Esophagus mucosa (tissue), 1 donor: ENCODE data around the gene TCF15. TPM values are rescaled to one million over a fixed set of nuclear protein-coding genes. Genes with fewer than 3 reads are reported as not detected.
A peak's percentile ranks its signal among the peaks of the same experiment; 100 is the strongest.
"Not testable (repeated sequence)": the region's sequence is repeated elsewhere in the genome, so short reads cannot be mapped to it uniquely, and the experiment has no call there.

ENCODE experiments used
- ATAC-seq: fragments of 200-7000 bp; cut with Tn5 transposase; one replicate; pipeline ENCODE4 v1.9.1; 2020
- total RNA-seq: library from RNA; stranded (reverse); gene quantifications from one replicate; pipeline ENCODE4 v1.2.4, GENCODE V29; 2023
- donor health status: DM: yes; HTN: yes; CAD: no.

Gene TCF15
- total RNA-seq, 1 donor from 2014 or later: not detected

DNA sequence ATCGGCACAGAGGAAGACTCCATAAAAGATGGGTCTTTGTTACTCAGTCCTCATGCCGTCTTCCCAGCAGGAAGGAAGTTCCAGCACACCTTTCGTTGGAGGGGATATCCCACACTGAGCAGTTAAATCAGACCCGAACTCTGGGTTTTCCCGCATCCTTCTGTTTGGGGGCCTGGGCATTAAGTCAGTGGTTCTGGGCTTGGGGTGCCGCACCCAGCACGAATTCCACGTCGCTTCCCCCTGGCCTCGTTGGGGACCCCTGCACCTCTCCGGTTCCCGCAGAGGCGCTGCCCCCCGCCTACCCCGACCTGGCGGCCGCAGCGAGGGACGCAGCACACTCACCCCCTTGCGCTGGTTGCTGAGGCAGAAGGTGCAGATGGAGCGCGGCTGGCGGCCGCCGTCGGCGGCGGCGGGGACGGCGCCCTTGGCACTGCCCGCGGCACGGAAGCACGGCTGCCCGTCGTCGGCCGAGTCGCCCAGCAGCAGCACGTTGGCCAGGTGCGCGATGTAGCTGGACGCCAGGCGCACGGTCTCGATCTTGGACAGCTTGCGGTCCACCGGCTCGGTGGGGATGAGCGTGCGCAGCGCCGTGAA lies 641 bp downstream of the TCF15 start:
- ATAC-seq: no peak

DNA sequence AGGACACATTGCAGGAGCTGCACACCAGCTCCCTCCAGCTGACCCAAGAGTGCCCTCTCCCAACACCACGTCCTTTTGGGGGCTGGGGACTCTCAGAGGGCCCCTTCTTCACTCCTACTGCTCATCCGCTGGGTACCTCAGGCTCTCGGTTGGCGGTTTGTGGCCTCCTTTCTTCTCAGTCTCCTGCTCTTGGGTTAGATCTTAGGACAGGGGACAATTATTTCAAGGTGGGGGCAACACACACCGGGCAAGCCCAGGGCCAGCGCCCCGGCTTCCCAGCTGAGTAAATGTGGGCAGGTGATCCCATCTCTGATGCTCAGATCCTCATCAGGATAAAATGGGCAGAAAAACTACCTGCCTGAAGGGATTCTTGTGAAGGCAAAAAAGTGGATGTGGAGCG lies 1.1 kb downstream of the TCF15 start:
- no peak for ATAC-seq

DNA sequence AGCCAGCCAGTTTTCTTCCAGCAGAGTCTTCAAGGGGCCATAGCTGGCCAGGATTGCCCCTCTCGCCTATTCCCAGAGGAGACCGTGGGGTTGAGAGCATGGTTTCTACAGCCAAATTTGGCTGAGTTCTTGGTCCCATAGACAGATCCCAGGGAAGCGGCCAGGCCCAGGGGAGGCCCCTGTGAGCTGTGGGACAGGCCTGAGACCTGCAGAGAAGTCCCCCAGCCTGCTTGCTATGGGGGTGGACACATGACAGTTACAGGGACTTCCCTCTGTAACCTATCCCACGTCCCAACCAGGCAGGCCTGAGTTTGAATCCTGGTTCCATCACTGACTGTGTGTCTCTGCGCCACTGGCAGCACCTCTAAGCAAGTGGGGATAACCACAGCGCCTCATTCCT lies 2.6 kb downstream of the TCF15 start:
- ATAC-seq: no peak

DNA sequence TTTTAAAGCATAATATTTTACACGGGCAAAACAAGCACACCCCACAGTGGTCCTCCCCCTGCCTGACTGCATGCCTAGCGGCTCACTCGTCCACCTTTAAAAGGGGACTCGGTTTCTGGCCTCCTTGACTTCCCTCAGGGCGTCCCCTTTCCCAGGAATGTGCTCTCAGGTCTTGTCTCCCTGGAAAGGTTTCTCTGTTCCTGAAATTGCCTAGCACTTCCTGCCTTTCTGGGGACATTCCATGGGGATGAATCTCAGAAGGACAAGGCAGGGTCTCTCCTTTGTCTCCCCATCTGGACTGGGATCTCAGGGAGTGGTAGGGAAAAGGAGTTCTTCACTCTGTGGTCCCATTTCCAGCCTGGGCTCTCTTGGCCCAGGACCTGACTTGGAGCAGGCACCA lies 4.9 kb downstream of the TCF15 start:
- ATAC-seq: no peak

DNA sequence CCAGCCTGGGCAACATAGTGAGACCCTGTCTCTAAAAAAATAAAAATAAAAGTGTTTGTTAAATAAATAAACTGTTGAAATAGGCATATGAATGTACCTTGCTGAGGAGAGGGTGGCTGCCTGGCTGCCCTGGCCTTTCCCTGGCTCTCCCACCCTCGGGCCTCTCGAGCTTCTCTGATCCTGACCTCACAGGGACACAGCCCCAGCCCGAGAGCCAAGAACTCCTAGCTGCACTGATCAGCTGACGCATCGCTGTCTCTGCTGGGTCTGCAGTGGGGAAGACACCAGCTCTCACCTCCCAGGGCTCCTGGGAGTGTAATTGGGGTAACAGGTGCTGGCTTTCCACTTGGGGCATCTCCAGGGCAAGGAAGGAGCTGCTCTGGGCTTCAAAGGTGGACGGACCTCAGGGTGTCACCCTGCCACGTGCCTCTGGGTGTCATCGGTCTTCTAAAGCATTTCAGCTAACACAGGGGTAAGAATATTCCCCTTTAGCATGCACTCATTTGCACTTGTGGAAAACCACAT lies 6.9 kb downstream of the TCF15 start:
- no peak for ATAC-seq

DNA sequence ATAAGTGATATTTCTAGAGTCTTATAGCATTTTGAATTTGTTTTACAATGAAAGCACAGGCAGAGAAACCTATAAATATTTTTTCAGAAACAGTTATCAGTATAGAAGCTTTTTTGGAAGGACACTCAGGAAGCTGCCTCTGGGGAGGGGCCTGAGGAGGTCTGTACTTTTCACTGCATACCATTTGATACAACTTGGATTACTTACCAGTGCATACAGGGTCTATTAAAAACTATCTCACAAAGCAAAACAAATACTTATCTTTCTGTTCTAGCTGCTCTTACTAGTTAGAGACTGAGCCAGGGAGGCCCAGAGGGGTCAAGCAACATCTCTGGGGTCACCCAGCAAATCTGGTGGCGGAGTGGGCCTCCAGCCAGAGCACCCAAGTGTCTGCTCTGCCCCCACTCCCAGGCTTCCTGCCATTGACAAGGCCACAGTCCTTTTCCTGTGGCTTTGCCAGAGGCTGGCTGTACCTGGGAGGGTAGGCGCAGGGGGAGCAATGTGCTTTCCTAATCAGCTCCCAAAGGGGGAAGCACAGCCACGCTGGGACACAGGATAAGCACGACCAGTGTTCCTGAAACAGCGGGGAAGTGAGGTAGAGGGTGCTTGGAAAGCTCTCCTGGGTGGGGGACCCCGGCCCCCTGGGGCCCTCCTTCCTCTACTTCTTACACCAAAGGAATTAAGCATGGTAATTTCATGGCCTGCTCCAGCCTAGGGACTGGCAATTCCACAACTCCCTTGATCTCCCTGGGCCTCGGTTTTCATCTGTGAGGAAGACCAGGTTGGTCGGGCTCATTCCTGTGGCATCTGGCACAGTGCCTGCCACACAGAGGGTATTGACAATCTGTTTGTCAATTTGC lies 7.8 kb downstream of the TCF15 start:
- no peak for ATAC-seq

DNA sequence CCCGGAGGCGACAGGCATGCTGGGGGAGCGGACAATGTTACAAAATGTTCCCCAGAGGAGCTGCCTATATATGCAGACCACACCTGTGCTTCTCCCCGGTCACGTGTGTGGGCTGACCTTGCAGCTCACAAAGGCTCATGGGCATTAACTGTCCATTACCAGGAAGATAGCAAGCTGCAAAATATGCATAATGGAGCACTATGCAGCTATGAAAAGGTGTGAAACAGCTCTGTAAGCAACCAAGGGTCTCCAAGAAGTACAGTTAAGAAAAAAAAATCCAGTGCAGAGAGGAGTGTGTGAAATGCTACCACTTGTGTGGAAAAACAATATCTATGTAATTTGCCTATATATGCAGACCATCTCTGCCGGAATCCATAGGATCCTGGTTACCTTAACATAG lies 9.4 kb downstream of the TCF15 start:
- ATAC-seq: no peak

DNA sequence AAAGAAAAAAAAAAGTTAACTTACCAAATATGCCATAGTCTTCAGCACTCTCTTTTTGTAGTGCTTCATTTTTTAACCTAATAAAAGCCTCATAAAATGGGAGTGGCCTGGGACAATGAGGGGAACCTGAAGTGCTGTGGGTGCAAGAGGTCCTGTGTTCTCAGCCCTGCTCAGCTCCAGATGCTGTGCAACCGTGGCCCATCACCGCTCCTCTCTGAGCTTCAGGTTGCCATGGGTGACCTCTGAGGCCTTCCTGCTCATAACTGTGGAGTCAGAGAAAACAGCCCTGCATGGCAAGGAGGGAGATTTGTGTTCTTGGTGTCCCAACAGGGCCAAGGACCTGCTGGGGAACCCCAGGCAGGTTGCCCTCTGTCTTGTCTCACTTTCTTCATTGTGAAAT lies 10.0 kb downstream of the TCF15 start:
- no peak for ATAC-seq

DNA sequence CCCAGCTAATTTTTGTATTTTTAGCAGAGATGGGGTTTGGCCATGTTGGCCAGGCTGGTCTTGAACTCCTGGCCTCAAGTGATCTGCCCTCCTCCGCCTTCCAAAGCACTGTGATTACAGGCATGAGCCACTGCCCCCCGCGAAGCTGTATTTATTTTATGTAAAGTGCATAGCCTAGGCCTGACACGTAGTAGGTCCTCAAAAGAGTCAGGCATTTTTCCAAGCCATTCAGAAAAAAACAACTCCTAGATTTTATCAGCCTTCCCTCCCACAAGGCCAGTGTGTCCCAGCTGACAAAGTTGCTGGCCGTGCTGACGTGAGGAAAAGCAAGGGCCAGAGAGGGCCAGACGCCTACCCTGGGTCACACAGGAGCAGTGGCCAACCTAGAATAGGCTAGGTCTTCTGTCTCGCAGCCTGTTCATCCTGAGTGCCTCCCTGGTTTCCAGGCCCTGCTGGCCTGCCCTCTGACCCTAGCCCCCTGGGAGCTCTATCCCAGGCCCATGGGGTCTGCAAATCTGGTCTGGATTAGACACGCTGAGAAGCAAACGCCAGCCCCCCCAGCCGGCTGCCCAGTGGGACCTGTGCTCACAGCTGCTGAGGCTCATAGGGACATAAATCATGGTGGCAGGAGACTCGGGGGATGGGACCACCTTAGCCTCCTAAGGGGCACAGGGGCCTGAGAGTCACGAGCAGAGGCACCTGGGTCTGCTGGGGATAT lies 11.8 kb downstream of the TCF15 start:
- no peak for ATAC-seq

DNA sequence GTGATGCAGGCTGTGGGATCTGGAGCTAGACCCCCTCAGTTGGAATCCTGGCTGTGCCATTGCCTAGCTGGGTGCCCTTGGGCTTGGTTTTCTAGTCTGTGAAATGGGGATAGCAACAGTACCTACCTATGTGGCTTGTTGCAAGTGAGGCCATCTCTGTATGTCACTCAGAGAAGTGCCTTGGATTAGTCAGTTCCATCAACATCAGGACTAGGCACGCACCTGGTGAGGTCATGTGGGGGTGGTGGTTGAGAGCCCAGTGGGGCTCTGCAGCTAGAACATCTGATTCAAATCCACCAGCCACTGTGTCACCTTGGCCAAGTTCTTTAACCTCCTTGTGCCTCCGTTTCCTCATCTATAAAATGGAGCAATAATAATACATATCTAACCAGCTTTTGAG lies 12.5 kb downstream of the TCF15 start:
- ATAC-seq: no peak

DNA sequence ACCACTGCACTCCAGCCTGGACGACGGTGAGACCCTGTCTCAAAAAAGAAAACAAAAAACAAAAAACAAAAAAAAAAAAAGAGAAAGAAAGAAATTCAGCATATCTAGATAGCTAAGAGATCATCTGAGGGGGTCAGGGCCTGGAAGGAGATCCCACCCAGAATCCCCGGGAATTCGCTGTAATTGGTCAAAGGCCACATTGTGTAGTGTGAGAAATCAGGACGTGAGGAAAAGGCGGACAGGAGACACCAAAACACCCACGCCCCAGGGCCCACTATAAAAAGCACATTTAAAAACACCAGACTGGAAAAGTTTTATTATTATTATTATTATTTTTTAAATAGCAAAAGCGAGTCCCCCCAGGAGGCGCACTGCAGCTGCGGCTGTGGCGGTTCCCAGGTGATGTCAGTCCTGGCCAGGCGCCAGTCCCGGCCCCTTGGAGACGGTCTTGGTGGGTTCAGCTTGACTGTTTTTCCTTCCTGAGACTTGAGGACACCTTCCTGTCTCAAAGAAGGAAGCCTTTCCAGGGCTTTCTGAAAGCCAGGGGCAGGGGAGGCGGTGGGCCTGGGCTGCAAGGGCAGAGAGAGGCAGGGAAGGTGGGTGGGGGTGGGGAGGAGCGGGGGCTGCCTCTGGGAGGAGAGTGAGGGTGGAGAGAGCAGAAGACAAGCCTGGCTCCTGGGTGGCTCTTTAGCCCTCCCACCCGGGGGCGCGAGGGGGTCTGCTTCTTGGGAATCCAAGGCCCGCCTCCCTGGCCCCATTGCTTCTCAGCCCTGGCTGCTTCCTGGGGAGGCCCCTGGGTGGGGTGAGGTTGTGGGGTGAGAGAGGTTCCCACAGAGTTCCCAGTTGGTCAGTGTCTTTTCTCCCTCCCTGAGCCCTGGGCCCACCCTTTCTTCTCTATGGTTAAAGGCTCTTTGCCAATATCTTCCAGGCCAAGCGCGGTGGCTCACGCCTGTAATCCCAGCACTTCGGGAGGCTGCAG lies 14.5 kb downstream of the TCF15 start:
- ATAC-seq: no peak

DNA sequence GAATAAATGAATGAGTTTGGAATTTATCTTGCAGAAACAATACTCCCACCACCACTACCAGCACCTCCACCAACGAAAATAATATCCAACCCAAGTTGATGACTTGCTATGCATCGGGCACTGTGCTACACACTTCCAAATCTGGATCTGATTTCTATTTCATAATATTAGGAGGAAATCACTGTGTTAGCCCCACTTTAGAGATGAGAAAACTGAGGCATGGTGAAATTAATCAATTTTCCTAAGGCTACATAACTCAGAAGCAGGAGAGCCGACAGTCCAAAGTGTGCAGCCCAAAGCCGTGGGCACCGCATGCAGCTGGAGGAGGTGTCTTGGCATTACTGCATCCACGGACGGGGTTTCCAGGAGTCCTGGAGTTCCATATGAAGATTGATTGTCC lies 17.6 kb downstream of the TCF15 start:
- ATAC-seq: no peak

DNA sequence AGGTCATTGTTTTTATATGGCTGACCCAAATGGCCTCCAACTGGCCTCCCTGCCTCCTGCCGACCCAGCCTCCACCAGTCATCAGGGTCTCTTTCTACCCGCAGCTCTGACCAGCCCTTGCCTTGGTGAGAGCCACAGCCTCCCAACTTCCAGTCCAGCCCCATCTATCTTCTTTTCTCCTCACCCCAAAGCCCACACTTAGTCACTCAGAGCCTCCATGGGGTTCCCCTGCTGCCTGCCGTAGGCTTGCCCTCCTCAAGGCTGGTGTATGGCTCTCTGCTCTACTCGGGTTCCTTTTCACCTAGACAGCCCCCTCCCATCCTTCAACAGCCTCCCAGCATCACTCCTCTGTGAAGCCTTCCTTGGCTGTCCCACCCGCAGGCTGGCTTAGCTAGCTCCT lies 18.2 kb downstream of the TCF15 start:
- ATAC-seq: no peak

DNA sequence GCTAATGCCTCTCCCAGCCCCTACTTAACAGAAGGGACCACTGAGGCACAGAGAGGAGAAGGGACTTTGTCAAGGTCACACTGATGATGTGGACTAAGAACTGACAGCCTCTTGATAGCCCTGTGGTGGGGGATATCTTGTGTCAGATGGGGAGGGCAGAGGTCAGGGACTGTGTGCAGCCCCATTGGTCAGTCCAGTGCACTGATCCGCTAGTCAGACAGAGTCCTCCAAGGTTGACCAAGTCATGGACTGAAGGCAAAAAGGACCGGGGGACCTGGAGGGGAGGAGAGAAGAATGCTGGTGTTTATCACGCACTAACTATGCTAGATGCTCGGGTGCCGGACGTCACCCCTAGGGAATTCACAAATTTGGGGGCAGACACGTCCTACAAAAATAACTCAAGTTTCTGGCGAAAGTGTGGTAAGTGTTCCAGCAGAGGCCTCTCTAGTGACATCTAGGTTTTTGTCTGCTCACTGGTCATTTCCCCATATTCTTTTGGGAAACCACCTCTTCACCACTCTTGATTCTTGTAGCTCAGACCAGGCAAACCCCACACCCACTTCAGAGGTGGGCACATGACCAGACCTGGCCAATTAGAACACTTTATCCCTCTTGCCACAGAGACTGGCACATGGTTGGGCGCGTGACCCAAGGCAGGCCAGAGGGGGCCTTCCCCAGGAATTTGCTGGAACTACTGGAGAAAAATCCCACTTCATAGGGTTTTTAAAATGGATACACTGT lies 21.0 kb downstream of the TCF15 start:
- ATAC-seq: no peak

DNA sequence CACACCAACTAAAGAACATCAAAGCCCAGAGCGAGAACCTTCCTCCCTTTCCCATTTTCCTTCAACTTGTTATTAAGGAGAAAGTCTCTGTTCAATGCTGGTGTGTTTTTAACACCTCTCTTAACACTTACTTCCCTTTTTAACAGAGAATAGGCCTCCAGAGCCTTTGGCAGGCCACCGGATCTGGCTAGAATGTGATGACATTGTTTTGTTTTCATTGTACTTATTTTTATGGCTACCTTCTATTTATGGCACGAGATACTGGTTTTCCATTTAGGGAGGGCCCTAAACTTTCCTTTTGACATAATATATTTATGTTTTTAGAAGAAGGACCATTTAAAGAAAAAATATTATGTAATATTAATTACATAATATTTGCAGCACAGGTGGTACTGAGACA lies 21.6 kb downstream of the TCF15 start:
- ATAC-seq: no peak

DNA sequence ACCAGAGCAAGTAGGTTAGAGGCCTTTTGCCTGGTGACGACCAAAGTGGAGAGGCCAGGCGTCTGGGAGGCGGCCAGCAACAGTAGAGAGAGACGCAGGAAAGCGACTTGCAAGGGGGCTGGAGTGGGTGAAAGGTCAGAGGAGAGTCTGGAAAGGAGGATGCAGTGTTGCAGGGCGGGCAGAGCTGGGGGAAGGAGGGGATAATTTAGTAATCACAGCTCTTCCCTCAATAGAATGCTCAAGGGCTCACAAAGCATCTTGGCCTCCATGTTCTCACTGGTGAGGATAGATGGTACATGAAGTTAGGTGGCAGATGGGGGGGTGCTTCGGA lies 25.2 kb downstream of the TCF15 start:
- ATAC-seq: no peak

DNA sequence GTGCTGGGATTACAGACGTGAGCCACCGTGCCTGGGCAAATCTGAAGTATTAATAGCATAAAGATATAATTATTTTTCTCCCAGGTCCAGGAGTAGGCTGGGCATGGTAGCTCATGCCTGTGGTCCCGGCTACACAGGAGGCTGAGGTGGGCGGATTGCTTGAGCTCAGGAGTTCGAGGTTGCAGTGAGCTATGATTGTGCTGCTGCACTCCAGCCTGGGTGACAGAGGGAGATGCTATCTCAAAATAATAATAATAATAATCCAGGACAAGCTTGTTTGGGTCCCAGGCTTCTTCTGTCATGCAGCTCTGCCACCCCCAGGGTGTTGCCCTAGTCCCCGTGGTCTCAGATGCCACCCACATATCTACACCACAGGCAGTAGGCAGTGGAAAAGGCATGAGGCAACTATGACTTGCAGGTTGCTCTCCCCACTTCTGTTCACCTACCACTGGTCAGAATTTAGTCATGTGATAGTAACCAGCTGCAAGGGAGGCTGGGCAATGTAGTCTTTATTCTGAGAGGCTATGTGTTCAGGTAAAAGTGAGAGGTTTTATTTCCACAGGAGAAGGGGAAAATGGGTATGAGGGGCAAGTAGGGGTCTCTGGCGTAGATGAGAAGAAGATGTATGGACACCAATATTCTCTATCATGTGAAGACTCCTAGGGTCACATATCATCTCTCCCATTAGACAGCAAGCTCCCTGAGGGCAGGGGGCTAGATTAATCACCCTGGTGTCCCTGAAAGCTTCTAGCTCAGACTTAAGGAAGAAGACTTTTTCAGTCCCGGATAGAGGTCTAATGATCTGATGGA lies 25.7 kb downstream of the TCF15 start:
- peak; percentile 67 for ATAC-seq

DNA sequence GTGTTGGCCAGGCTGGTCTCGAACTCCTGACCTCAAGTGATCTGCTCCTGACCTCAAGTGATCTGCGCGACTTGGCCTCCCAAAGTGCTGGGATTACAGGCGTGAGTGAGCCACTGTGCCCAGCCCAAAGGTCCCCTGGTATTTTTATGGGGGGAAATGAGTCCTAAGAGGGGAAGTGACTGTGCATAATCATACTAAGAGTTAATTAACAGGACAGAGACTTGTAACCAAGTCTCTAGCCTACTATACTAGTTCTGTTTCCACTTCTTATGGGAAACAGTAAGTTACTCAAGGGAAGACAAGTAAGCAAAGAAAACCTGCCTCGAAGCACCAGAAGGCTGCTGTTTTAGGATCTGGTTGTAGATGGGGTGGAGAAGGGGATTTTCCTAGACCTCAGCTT lies 27.9 kb downstream of the TCF15 start:
- ATAC-seq: no peak

DNA sequence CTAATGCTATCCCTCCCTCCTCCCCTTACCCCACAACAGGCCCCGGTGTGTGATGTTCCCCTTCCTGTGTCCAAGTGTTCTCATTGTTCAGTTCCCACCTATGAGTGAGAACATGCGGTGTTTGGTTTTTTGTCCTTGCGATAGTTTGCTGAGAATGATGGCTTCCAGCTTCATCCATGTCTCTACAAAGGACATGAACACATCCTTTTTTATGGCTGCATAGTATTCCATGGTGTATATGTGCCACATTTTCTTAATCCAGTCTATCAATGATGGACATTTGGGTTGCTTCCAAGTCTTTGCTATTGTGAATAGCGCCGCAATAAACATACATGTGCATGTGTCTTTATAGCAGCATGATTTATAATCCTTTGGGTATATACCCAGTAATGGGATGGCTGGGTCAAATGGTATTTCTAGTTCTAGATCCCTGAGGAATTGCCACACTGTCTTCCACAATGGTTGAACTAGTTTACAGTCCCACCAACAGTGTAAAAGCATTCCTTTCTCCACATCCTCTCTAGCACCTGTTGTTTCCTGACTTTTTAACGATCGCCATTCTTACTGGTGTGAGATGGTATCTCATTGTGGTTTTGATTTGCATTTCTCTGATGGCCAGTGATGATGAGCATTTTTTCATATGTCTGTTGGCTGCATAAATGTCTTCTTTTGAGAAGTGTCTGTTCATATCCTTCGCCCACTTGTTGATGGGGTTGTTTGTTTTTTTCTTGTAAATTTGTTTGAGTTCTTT lies 31.0 kb downstream of the TCF15 start:
- not testable (repeated sequence) for ATAC-seq

DNA sequence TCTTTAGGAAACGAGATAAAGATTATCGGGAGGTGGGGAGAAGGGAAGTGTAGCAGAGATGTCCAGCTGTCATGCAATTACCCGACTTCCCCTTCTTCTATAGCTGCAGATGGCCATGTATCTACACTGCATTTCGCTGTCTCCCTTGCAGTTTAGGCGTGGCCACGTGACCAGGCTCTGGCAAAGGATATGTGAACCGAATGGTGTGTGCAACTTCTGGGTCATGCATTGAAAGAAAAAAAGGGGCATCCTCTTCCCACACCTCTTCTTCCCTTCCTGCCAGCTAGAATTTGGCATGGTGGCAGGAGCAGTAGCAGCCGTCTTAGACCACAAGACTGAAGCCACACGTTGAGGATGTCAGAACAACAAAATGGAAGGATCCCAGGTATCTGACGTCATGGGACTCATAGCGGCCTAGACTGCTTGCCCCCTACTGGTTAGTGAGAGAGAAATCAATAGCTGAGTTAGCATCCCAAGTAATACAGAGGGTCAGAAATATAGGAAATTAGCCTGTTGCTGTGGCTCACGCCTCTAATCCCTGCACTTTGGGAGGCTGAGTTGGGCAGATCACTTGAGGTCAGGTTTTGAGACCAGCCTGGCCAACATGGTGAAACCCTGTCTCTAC lies 32.8 kb downstream of the TCF15 start:
- no peak for ATAC-seq
